Sigmoid colon (tissue), 4 donors: ENCODE data around the gene RNF212.

Experiments used
- POLR2AphosphoS5 ChIP-seq, 4 donors: sonication (generic); formaldehyde crosslinking; IDR thresholded peaks; one replicate each; pipeline ENCODE4 v1.6.1; 2017; ENCODE audit warnings: antibody characterized with exemption in 4 of 4
- TF ChIP-seq, protein P1 (sequence below), 4 experiments: fragments of 450-650 bp in 3 of 4; fragments of 200-600 bp in 1 of 4; IDR thresholded peaks; one replicate each; pipeline ENCODE4 v1.5.1; 2016 to 2019; ENCODE audit warnings: antibody characterized with exemption in 4 of 4, mild to moderate bottlenecking in 3 of 4, moderate library complexity in 2 of 4

DNA sequence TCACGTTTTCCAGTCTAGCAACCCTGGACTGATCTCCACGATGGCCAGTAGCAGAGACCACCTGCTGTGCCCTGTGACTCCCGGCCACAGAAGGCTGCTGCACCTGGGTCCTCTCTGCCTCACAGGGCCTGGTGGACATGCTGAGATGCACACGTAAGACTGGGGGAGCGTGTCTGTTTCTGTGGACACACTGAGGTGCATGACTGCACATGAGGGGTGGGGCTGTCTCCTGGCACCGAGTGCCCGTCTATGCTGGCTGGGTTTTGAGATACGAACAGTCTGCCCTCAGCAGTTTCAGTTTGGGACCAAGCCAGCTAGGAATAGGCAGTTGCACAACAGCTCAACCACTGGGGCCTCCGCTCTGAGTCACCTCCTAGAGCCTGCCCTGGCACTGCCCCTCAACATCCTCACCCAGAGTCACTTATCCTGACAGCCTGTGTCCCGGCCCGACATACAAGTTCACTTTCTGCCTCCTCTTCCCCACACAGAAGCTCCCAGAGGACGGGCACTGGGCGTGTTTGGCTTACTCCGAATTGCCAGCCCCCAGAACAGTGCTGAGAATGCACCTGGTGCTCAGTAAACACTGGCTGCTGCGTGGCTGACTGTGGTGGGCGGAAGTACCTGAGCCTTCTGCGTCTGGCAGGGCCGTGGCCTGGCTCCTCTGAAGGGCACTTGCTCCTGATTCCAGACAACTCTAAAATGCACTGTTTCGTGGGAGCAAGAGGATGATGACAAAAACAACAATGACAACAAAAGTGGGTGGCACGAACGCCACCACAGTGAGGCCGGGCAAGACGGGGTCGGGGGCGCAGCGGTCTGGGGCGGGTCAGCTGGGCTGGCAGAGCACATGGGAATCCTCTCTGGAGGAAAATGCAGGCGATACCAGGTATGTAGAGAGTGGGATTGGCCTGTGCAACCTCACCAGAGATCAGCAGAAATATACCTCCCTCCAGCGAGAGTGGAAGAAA, 30.9 kb downstream of the RNF212 start:
- TF ChIP-seq, protein P1, sequence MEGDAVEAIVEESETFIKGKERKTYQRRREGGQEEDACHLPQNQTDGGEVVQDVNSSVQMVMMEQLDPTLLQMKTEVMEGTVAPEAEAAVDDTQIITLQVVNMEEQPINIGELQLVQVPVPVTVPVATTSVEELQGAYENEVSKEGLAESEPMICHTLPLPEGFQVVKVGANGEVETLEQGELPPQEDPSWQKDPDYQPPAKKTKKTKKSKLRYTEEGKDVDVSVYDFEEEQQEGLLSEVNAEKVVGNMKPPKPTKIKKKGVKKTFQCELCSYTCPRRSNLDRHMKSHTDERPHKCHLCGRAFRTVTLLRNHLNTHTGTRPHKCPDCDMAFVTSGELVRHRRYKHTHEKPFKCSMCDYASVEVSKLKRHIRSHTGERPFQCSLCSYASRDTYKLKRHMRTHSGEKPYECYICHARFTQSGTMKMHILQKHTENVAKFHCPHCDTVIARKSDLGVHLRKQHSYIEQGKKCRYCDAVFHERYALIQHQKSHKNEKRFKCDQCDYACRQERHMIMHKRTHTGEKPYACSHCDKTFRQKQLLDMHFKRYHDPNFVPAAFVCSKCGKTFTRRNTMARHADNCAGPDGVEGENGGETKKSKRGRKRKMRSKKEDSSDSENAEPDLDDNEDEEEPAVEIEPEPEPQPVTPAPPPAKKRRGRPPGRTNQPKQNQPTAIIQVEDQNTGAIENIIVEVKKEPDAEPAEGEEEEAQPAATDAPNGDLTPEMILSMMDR (IDR thresholded peaks at IDR 0.05) = no peak
- TF ChIP-seq POLR2AphosphoS5 (IDR thresholded peaks at IDR 0.05) = no peak
